GM19239 (cell line): ENCODE measurements around the gene SLC6A5.

ENCODE experiments used
- DNase-seq: peaks from one replicate; pipeline ENCODE4 v3.0.0; 2011; ENCODE audit warnings: low spot score; ENCODE audit not compliant: insufficient read length
- FAIRE-seq: peaks from 2 replicates; lab custom pipeline; 2011; peaks lifted over from hg19 to GRCh38; lab: Jason Lieb, UNC

The SLC6A5 gene

DNA sequence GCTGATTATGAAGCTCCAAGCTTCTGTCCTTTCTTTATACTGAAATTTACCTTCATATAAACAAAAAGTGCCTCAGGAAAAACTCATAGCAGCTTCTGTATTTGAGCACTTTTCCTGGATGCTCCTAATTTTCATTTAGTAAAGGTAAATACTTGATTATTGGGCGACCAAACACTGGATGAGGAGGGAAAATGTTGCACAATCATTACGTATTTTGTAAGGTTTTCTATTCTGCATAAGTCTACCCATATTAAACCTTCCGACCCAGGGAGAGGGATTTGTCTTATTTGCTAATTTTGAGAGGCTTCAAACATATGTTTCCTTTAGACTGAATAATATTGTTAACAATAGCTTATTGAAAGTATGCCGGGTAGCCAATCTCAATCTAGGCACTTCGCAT lies 4.3 kb upstream of the SLC6A5 start:
- DNase-seq = no peak
- no peak for FAIRE-seq

DNA sequence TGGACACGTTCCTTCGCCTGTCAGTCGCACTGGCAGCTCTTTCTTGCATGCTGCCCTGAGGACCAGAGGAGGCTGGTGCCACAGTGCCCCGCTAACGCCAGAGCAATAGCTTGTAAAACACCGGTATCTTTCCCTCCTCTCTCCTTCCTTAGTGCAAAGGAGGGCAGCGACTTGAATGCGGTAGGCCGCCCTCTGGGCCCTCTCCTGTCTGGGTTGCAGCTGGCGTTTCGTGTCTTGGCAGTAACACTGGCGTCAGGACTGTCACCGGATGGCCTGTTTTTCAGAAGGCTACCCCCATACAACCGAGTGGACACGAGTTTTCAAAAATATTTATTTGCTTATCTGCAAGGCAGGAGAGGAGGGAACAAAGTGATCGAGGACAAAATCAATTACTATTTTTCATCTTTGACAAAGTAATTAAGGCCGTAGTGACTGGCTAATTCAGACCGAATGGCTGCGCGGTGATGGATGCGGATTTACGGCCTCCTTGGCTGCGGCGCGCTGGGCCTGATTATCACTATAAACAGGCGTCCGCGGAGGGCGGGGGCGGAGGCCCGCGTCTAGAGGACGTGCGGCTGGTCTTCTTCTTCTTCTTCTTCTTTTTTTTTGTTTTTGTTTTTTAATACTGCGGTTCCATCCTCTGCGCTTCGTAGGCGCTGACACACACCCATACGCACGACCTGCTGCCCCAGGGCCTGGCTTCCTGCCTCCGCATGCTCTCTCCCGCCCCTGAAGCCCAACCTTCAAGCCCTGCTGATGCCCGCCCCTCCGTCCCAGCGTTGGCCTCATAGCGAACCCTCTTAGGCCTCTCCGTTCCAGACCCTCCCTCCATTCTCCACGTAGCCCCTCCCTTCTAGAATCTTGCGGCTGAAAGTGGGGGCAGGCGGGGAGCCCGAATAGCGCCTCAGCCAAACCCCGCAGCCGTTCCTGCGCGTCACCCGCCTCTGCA lies 2.9 kb upstream of the SLC6A5 start:
- no peak for FAIRE-seq
- DNase-seq = no peak

DNA sequence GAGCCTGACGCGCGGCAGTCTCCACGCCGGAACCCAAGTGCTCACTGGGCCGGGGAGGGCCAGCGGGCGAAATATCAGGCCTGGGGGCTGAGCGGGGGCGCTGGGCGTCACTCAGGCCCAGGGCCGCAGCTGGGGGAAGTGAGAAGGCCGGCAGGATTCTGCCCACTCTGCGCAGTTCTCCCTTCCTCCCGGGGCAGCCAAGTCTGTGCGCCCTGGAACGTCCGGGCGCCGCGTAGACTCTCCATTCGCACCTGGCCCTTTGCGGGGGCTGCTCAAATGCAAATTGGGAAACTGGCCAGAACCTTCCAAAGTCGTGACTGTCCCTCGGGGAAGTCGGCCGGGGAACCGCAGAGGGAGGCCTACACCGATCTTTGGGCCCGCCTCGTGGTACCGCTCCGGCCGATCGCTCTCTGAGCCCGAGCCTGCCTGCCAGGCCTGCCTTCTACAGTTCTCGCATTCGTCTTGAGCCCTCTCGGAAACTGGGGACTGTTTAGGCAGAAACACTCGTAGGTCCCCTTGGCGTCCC lies 2.2 kb upstream of the SLC6A5 start:
- no peak for FAIRE-seq
- no peak for DNase-seq

DNA sequence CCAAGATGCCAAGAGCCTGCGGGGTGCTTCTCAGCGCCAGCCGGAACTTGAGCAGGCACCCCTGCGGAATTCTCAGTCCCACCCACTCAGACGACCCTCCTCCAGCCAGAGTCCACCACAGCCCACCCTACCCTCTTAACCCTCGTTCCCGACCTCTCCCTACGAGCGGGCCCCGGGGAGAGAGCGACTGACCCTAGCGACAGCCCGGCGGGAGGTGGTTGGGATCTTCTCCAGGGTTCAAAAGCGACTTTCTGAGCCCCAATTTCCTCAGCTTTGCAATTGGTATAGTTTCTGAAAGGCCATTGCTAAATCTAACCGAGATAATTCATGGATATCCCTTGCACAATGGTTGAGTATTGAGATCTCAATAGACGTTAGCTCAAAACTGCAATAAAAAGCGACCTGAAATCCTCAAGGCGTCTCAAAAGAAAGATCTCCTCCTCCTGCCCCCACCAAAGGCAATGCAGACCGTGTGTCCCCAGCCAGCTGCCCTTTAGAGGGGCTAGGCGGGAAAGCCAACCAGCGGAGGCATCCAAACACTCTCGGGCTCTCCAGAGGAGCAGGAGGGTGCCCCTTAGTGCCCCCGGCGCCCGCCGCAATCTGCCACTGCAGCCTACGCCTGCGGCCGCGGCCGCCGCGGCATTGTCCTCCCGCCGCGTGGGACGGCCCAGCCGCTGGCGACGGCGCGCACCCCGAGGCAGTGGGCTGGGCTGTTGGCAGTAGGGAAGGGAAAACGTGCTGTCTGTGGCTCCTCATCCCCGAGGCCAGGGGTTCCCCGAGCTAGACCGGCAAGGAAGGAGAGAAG lies 1.5 kb upstream of the SLC6A5 start:
- DNase-seq (no peak), FAIRE-seq (no peak)

- DNase-seq = no peak
- FAIRE-seq = no peak
Observed at GRCh38 chr11:20598492-20598891, 916 bp upstream of the SLC6A5 start.

GRCh38 chr11:20600020-20600346 lies 575 bp downstream of the SLC6A5 start:
- FAIRE-seq = no peak

GRCh38 chr11:20600551-20600950 lies 1.1 kb downstream of the SLC6A5 start:
- DNase-seq (no peak), FAIRE-seq (no peak)

More at GRCh38 chr11:20600020-20600346, 575 bp downstream of the SLC6A5 start:
- no peak for DNase-seq

GRCh38 chr11:20601221-20601914 lies 2.0 kb downstream of the SLC6A5 start:
- DNase-seq (no peak), FAIRE-seq (no peak)

DNA sequence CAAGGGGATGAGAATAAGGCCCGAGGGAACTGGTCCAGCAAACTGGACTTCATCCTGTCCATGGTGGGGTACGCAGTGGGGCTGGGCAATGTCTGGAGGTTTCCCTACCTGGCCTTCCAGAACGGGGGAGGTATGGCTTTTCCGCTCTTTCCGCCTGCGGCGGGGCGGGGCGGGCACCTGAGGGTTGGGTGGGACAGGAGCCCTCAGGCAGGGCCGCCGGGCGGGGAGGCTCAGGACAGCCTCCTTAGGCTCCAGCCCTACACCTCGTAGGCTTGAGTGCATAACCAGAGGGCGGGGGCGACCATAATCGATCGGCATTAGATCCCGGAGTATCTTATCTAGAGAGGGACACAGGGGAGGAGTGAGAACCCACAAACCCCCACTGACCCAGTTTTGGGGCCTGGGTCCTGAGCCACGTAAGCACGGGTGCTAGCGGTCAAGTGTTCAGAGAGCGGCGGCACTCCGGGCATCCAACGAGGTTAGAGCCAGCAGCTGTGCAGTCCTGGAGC lies 4.9 kb downstream of the SLC6A5 start:
- DNase-seq (no peak), FAIRE-seq (no peak)

DNA sequence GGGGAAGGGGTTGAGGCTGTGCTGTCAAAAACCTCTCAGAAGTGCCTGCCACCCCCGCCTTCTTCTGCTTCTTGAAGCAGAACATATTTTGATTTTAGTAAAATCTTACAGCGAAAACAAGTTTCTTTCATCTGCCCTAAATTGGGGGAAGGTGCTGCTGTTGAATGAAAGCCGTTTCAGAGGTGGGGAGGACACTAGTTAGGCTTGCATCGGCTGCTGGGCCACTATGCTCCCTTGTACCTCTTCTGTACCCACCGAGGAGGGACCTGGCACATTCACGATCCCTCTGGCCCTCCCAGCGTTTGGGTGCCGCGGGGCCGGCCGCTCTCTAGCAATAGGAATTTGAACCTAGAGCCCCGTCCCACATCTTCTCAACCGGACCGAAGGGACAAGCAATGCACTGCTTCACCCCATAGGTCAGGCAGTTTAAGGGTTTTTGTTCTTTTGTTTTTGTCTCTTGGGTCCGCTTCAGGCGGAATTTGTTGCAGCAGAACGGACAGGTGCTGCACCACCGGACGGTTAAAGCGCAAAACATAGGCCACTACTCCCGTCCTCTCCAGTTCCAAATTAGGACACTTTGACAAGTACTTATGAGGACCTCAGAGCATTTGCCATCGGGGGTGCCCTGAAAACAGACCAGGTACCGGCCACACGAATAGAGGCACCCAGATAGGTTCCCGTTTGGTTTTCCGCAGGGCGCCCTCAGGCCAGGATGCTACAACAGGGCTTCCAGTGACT lies 5.6 kb downstream of the SLC6A5 start:
- DNase-seq = no peak
- FAIRE-seq = no peak

- no peak for FAIRE-seq
- DNase-seq = no peak
Observed at GRCh38 chr11:20605602-20606091, 6.2 kb downstream of the SLC6A5 start.

- no peak for FAIRE-seq
- DNase-seq = no peak
Observed at GRCh38 chr11:20608934-20609333, 9.5 kb downstream of the SLC6A5 start.

DNA sequence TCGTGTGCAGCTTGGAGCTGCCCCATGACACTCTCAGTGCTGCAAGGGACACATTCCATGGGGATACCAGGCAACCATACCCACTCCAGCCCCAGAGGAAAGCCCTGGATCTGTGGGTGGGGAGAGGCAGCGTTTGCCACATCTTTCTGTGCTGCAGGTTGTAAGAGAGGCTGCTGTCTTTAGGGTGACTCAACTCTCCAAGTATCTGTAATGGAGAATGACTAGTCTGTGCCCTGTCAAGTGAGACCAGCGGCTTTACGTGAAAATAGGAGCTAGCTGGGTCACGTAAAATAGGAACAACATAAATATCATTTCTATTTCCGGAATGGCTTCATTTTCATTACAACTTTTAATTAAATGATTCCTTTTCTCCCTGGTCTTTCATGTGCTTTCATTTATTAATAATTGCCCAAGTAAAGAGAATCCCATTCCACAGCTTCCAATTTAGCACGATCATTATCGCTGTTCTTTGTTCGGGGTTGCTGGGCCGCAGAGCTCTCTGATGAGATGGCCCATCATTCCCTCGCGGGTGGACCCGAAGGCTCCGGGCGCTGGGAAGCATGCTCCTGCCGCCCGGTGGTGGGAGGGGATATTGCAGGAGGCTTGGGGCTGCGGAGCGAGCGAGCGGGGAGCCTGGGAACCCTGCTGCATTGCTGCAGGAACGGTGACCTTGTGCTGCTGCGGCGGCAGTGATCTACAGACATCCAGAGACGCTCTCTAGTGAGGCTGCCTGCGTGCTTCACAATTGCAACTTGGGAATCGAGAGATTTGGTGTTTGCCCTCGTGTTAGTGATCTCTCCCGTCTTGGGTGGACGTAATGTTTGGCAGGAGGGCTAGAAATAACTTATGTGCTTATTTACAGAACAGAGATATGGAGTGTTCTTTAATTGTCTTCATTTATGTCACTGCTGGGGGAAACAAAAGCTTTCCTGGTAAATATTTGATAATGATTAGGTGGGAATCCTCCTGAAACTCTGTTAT lies 10.6 kb downstream of the SLC6A5 start:
- DNase-seq (peak; percentile 56), FAIRE-seq (peak; percentile 85)

DNA sequence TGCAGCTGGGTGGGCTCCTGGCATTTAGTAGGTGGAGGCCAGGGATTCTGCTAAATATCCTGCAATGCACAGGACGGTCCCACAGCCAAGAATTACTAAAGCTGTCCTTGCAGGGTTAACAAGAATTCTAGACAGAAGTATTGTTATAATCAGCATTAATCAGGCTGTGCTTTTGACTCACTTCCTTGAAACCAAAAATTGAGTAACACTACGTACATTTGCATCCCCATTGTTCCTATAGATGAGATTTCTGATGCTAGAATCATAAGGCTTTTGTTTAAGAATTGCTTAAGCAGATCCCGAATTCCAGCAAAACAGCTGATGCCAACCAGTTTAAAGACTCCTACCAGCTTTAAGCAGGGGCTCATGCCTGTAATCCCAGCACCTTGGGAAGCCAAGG lies 11.4 kb downstream of the SLC6A5 start:
- no peak for DNase-seq
- FAIRE-seq = no peak

DNA sequence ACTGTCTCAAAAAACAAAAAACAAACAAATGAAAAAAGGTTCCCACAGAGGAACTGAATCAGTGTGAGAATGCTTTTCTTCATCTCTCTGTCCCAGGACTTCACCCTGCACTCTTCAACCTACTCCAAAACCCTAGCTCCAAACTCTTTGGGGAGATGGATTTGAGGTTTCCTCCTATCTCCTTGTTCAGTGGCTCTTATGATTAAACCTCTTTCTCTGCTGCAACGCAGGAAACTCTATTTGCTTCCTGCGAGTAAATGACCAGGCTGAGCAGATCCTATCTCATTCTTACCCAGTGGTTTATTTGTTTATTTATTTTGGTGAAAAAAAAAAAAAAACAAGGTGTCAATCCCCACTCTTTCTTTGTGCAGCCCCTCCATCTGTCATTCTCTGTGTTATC lies 12.0 kb downstream of the SLC6A5 start:
- DNase-seq (no peak), FAIRE-seq (no peak)

DNA sequence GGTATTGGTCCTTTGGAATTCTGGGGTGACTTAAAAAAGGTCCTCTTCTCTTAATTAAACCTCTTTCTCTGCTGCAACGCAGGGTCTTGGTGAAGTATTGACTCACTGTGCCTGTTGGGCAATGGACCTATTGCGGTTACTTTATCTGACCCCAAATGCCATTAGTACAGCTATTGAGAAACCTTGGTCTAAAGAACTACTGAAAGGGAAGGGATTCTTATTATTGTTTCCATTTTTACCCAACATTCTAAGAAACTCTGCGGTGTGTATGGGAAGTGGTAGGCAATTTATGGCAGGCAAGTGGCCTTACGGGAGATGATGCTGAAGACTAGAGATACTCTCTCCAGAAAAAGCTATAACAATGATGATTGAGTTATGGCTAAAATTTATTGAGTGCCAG lies 12.5 kb downstream of the SLC6A5 start:
- DNase-seq (no peak), FAIRE-seq (no peak)

DNA sequence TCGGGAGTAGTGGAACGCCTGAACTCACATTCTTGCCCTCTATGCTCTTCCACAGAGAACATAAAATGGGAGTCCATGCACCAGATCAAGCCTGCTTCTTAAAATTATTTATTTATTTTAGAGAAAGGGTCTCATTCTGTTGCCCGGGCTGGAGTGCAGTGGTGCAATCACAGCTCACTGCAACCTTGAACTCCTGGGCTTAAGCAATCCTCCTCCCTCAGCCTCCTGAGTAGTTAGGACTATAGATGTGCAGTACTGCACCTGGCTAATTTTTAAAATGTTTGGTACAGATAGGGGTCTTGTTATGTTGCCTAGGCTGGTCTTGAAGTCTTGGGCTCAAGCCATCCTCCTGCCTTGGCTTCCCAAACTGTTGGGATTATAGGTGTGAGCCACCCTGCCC lies 13.0 kb downstream of the SLC6A5 start:
- no peak for DNase-seq
- no peak for FAIRE-seq

DNA sequence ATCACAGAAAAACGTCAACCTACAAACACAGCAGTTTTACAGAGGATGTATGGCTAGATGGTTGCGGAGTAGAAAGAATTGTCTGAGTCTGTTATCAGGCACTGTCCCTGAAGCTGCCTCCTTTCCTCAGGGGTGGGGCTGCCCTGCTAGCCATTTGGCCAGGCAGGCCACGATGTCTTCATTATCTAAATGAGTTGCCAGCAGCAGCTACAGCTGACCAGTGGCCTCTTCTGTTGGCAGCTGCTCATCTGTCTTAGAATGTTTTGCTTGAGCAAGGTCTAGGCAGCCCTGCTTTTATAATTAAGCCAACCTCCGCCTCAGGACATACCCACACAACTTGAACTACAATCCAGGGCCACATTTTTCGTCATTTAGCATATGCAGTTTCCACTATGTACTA lies 17.5 kb downstream of the SLC6A5 start:
- DNase-seq (no peak), FAIRE-seq (no peak)
